WTC11 (cell line): ENCODE data around the gene MYLK4.

Experiments used
- GABPB1 ChIP-seq: sonication (generic); formaldehyde crosslinking; IDR thresholded peaks from 2 replicates; pipeline ENCODE4 v1.8.1; 2023; ENCODE audit warnings: mild to moderate bottlenecking, missing genetic modification reagents
- NR1H2 ChIP-seq: sonication (generic); formaldehyde crosslinking; IDR thresholded peaks from 2 replicates; pipeline ENCODE4 v1.9.0; 2021; ENCODE audit warnings: mild to moderate bottlenecking, moderate library complexity, missing genetic modification reagents
- NR2C2 ChIP-seq: sonication (generic); formaldehyde crosslinking; IDR thresholded peaks from 2 replicates; pipeline ENCODE4 v1.8.0; 2022; ENCODE audit warnings: mild to moderate bottlenecking, missing genetic modification reagents
- SP1 ChIP-seq: sonication (generic); formaldehyde crosslinking; conservative IDR thresholded peaks from 2 replicates; pipeline ENCODE4 v1.8.1; 2022; ENCODE audit warnings: missing genetic modification reagents
- TCF7 ChIP-seq: sonication (generic); formaldehyde crosslinking; IDR thresholded peaks from 2 replicates; pipeline ENCODE4 v1.8.0; 2022; ENCODE audit warnings: mild to moderate bottlenecking, low read depth, missing genetic modification reagents, moderate library complexity
- TEAD4 ChIP-seq: sonication (generic); formaldehyde crosslinking; IDR thresholded peaks from 2 replicates; pipeline ENCODE4 v1.8.0; 2022; ENCODE audit warnings: mild to moderate bottlenecking, missing genetic modification reagents
- ZNF416 ChIP-seq: fragments of 250-450 bp; sonication (Bioruptor Pico); IDR thresholded peaks from 2 replicates; pipeline ENCODE4 v1.9.0; 2021; ENCODE audit warnings: mild to moderate bottlenecking, inconsistent platforms
- TF ChIP-seq, protein P1 (sequence below): sonication (generic); formaldehyde crosslinking; IDR thresholded peaks from 2 replicates; pipeline ENCODE4 v1.8.1; 2022; ENCODE audit warnings: low read depth, missing genetic modification reagents, borderline replicate concordance
- TF ChIP-seq, protein P2 (sequence below): fragments of 200-600 bp; IDR thresholded peaks from 2 replicates; pipeline ENCODE4 v1.8.0; 2022; ENCODE audit warnings: antibody characterized with exemption
- TF ChIP-seq, protein P3 (sequence below): sonication (generic); formaldehyde crosslinking; IDR thresholded peaks from 2 replicates; pipeline ENCODE4 v1.8.0; 2022; ENCODE audit warnings: mild to moderate bottlenecking, missing genetic modification reagents
- TF ChIP-seq, protein P4 (sequence below): sonication (generic); formaldehyde crosslinking; IDR thresholded peaks from 2 replicates; pipeline ENCODE4 v1.8.1; 2022; ENCODE audit warnings: mild to moderate bottlenecking, missing genetic modification reagents, moderate library complexity, borderline replicate concordance
- TF ChIP-seq, protein P5 (sequence below): sonication (generic); formaldehyde crosslinking; IDR thresholded peaks from 2 replicates; pipeline ENCODE4 v1.8.0; 2022; ENCODE audit warnings: mild to moderate bottlenecking, missing genetic modification reagents
- TF ChIP-seq, protein P6 (sequence below): sonication (generic); formaldehyde crosslinking; conservative IDR thresholded peaks from 2 replicates; pipeline ENCODE4 v1.8.1; 2022; ENCODE audit warnings: mild to moderate bottlenecking, missing genetic modification reagents

DNA sequence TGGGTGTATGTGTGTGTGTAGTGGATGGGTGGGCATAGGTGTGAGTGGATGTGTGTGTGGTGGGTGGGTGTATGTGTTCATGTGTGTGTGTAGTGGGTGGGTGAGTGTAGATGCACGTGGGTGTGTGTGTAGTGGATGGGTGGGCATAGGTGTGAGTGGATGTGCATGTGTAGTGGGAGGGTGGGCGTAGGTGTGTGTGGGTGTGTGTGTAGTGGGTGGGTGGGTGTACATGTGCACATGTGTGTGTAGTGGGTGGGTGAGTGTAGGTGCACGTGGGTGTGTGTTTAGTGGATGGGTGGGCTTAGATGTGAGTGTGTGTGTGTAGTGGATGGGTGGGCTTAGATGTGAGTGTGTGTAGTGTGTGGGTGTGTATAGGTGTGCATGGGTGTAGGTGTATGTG, 104.4 kb downstream of the MYLK4 start:
- TF ChIP-seq, protein P1, sequence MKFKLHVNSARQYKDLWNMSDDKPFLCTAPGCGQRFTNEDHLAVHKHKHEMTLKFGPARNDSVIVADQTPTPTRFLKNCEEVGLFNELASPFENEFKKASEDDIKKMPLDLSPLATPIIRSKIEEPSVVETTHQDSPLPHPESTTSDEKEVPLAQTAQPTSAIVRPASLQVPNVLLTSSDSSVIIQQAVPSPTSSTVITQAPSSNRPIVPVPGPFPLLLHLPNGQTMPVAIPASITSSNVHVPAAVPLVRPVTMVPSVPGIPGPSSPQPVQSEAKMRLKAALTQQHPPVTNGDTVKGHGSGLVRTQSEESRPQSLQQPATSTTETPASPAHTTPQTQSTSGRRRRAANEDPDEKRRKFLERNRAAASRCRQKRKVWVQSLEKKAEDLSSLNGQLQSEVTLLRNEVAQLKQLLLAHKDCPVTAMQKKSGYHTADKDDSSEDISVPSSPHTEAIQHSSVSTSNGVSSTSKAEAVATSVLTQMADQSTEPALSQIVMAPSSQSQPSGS (CRISPR knock-in tag): no peak
- TF ChIP-seq, protein P2, sequence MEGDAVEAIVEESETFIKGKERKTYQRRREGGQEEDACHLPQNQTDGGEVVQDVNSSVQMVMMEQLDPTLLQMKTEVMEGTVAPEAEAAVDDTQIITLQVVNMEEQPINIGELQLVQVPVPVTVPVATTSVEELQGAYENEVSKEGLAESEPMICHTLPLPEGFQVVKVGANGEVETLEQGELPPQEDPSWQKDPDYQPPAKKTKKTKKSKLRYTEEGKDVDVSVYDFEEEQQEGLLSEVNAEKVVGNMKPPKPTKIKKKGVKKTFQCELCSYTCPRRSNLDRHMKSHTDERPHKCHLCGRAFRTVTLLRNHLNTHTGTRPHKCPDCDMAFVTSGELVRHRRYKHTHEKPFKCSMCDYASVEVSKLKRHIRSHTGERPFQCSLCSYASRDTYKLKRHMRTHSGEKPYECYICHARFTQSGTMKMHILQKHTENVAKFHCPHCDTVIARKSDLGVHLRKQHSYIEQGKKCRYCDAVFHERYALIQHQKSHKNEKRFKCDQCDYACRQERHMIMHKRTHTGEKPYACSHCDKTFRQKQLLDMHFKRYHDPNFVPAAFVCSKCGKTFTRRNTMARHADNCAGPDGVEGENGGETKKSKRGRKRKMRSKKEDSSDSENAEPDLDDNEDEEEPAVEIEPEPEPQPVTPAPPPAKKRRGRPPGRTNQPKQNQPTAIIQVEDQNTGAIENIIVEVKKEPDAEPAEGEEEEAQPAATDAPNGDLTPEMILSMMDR: no peak
- TF ChIP-seq NR2C2 (CRISPR knock-in tag): no peak
- TF ChIP-seq, protein P3, sequence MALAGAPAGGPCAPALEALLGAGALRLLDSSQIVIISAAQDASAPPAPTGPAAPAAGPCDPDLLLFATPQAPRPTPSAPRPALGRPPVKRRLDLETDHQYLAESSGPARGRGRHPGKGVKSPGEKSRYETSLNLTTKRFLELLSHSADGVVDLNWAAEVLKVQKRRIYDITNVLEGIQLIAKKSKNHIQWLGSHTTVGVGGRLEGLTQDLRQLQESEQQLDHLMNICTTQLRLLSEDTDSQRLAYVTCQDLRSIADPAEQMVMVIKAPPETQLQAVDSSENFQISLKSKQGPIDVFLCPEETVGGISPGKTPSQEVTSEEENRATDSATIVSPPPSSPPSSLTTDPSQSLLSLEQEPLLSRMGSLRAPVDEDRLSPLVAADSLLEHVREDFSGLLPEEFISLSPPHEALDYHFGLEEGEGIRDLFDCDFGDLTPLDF (CRISPR knock-in tag): no peak
- no peak for TF ChIP-seq ZNF416 (CRISPR knock-in tag)
- TF ChIP-seq, protein P4, sequence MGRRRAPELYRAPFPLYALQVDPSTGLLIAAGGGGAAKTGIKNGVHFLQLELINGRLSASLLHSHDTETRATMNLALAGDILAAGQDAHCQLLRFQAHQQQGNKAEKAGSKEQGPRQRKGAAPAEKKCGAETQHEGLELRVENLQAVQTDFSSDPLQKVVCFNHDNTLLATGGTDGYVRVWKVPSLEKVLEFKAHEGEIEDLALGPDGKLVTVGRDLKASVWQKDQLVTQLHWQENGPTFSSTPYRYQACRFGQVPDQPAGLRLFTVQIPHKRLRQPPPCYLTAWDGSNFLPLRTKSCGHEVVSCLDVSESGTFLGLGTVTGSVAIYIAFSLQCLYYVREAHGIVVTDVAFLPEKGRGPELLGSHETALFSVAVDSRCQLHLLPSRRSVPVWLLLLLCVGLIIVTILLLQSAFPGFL (CRISPR knock-in tag): no peak
- TF ChIP-seq, protein P5, sequence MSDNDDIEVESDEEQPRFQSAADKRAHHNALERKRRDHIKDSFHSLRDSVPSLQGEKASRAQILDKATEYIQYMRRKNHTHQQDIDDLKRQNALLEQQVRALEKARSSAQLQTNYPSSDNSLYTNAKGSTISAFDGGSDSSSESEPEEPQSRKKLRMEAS (CRISPR knock-in tag): no peak
- no peak for TF ChIP-seq GABPB1
- TF ChIP-seq TCF7 (CRISPR knock-in tag): no peak
- no peak for TF ChIP-seq TEAD4 (CRISPR knock-in tag)
- TF ChIP-seq, protein P6, sequence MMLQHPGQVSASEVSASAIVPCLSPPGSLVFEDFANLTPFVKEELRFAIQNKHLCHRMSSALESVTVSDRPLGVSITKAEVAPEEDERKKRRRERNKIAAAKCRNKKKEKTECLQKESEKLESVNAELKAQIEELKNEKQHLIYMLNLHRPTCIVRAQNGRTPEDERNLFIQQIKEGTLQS: no peak
- no peak for TF ChIP-seq SP1 (CRISPR knock-in tag)
- TF ChIP-seq NR1H2 (CRISPR knock-in tag): no peak
